Progenitor cell of endocrine pancreas (in vitro differentiated cells): ENCODE data around the gene DENND1C. TPM values are rescaled to one million over a fixed set of nuclear protein-coding genes. Genes with fewer than 3 reads are reported as not detected.

ENCODE experiments used
- DNase-seq: peaks from one replicate; pipeline ENCODE4 v3.0.0; 2021; ENCODE audit warnings: low spot score; ENCODE audit not compliant: unreplicated experiment
- H3K27ac Mint-ChIP-seq: 2 replicates; pipeline ENCODE4 v1.8.0; 2021; ENCODE audit warnings: mild to moderate bottlenecking, moderate library complexity, mixed read lengths
- H3K27me3 Mint-ChIP-seq: 2 replicates; pipeline ENCODE4 v1.8.0; 2021; ENCODE audit warnings: mixed read lengths
- H3K36me3 Mint-ChIP-seq: 2 replicates; pipeline ENCODE4 v1.8.0; 2022; ENCODE audit warnings: mixed read lengths; ENCODE audit not compliant: insufficient read depth
- H3K4me1 Mint-ChIP-seq: 2 replicates; pipeline ENCODE4 v1.8.0; 2021; ENCODE audit warnings: low read depth, mixed read lengths
- H3K4me3 Mint-ChIP-seq: 2 replicates; pipeline ENCODE4 v1.8.0; 2021; ENCODE audit warnings: low read depth, mild to moderate bottlenecking, moderate library complexity, mixed read lengths
- H3K9me3 Mint-ChIP-seq: 2 replicates; pipeline ENCODE4 v1.8.0; 2021; ENCODE audit warnings: low read depth, mixed read lengths
- CTCF ChIP-seq: fragments of 200-600 bp; sonication (generic); IDR thresholded peaks from one replicate; pipeline ENCODE4 v1.5.0; 2021; ENCODE audit warnings: antibody characterized with exemption, mild to moderate bottlenecking; ENCODE audit not compliant: unreplicated experiment
- total RNA-seq: library from RNA; stranded (reverse); gene quantifications from 2 replicates; pipeline ENCODE4 v1.2.1, GENCODE V29; 2021

Gene DENND1C
- total RNA-seq, 1 donor from 2014 or later: 0.67 TPM

GRCh38 chr19:6518145-6518911, 36.7 kb upstream of the DENND1C start:
- Mint-ChIP-seq H3K9me3 (no peaks in the 10 kb centered on the region), H3K27ac (no peak overlapping the region), H3K4me3 (no peak overlapping the region), H3K4me1 (peaks cover 14% of the 10 kb centered on the region), H3K27me3 (peaks cover 8% of the 10 kb centered on the region), H3K36me3 (no peaks in the 10 kb centered on the region)
- no peak for TF ChIP-seq CTCF
- DNase-seq: no peak

- H3K4me3 Mint-ChIP-seq: peak overlapping the region; percentile 87
- no peaks in the 10 kb centered on the region for H3K36me3 Mint-ChIP-seq
- peak overlapping the region; percentile 93 for H3K27ac Mint-ChIP-seq
- no peaks in the 10 kb centered on the region for H3K9me3 Mint-ChIP-seq
- DNase-seq: peak; percentile 93
- peak; percentile 96 for TF ChIP-seq CTCF
- H3K27me3 Mint-ChIP-seq: peaks cover 8% of the 10 kb centered on the region
- peaks cover 12% of the 10 kb centered on the region for H3K4me1 Mint-ChIP-seq
Measured at GRCh38 chr19:6516659-6517291, 35.2 kb upstream of the DENND1C start.

GRCh38 chr19:6516018-6516658, 34.6 kb upstream of the DENND1C start:
- Mint-ChIP-seq H3K9me3 (no peaks in the 10 kb centered on the region), H3K36me3 (no peaks in the 10 kb centered on the region), H3K4me3 (peak overlapping the region; percentile 87), H3K27ac (peak overlapping the region; percentile 91), H3K27me3 (peaks cover 8% of the 10 kb centered on the region), H3K4me1 (peaks cover 15% of the 10 kb centered on the region)
- peak; percentile 72 for DNase-seq
- TF ChIP-seq CTCF: no peak

GRCh38 chr19:6514926-6515544, 33.4 kb upstream of the DENND1C start:
- Mint-ChIP-seq H3K4me3 (peak overlapping the region; percentile 7), H3K9me3 (no peaks in the 10 kb centered on the region), H3K27me3 (peaks cover 8% of the 10 kb centered on the region), H3K27ac (peak overlapping the region; percentile 89), H3K4me1 (peaks cover 17% of the 10 kb centered on the region), H3K36me3 (no peaks in the 10 kb centered on the region)
- TF ChIP-seq CTCF: no peak
- DNase-seq: no peak

GRCh38 chr19:6514089-6514488, 32.5 kb upstream of the DENND1C start:
- Mint-ChIP-seq H3K4me3 (peak overlapping the region; percentile 16), H3K36me3 (no peaks in the 10 kb centered on the region), H3K4me1 (peaks cover 17% of the 10 kb centered on the region), H3K9me3 (no peaks in the 10 kb centered on the region), H3K27ac (peak overlapping the region; percentile 82), H3K27me3 (peaks cover 8% of the 10 kb centered on the region)
- TF ChIP-seq CTCF: no peak
- no peak for DNase-seq
